Measurements from ENCODE around the gene YY1. TPM values are rescaled to one million over a fixed set of nuclear protein-coding genes. Genes with fewer than 3 reads are reported as not detected.

The YY1 gene
- total and polyA plus RNA-seq, 2 of the 8 experiments (the other 6 are each of a cell fraction or from before 2014, with no cell fraction given): 26.4 to 106 TPM

- TF ChIP-seq CHD7 (IDR thresholded peaks at IDR 0.05; ENCODE audit: insufficient replicate concordance, low read length): no peak
- no peak for TF ChIP-seq RXRA (IDR thresholded peaks at IDR 0.05; ENCODE audit: insufficient read depth, low read depth, low read length)
- no peak for TF ChIP-seq POU5F1 (IDR thresholded peaks at IDR 0.05; ENCODE audit: low read depth, low read length)
- TF ChIP-seq SP4 (IDR thresholded peaks at IDR 0.05; ENCODE audit: low read length): no peak; the same call in 1 of the 2 replicates
- TF ChIP-seq, protein P1, sequence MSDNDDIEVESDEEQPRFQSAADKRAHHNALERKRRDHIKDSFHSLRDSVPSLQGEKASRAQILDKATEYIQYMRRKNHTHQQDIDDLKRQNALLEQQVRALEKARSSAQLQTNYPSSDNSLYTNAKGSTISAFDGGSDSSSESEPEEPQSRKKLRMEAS (IDR thresholded peaks at IDR 0.05): peak; percentile 70; the same call in 1 of the 2 replicates
- no peak; the same call in 1 of the 2 replicates for TF ChIP-seq GTF2F1 (IDR thresholded peaks at IDR 0.05; ENCODE audit: borderline replicate concordance, low read depth, low read length)
- no peak for TF ChIP-seq TCF12 (IDR thresholded peaks at IDR 0.05; ENCODE audit: low read depth, low read length)
- TF ChIP-seq, protein P2, sequence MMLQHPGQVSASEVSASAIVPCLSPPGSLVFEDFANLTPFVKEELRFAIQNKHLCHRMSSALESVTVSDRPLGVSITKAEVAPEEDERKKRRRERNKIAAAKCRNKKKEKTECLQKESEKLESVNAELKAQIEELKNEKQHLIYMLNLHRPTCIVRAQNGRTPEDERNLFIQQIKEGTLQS (IDR thresholded peaks at IDR 0.05; ENCODE audit: insufficient read depth, low read depth, low read length): no peak
- TF ChIP-seq SIX5 (IDR thresholded peaks at IDR 0.05; ENCODE audit: low read depth, low read length): no peak
Observed at GRCh38 chr14:100213956-100214769, 24.8 kb upstream of the YY1 start (continued).
